ENCODE measurements around the gene JDP2.

The JDP2 gene

GRCh38 chr14:75434890-75435248 lies 7.0 kb downstream of the JDP2 start:
- no peak for TF ChIP-seq CTCF (conservative IDR thresholded peaks at IDR 0.05; ENCODE audit: low read depth, low read length)
- DNase-seq (ENCODE audit: low read depth), result no peak
- H3K4me3 ChIP-seq (ENCODE audit: low read length), result no peak overlapping the region

GRCh38 chr14:75435473-75435872 lies 7.7 kb downstream of the JDP2 start:
- no peak for DNase-seq (ENCODE audit: low read depth)
- no peak for TF ChIP-seq CTCF (conservative IDR thresholded peaks at IDR 0.05; ENCODE audit: low read depth, low read length)
- H3K4me3 ChIP-seq (ENCODE audit: low read length), result no peak overlapping the region

GRCh38 chr14:75437201-75438143 lies 9.7 kb downstream of the JDP2 start:
- no peak for TF ChIP-seq CTCF (conservative IDR thresholded peaks at IDR 0.05; ENCODE audit: low read depth, low read length)
- no peak for DNase-seq (ENCODE audit: low read depth)

GRCh38 chr14:75438486-75439080 lies 10.8 kb downstream of the JDP2 start:
- DNase-seq (ENCODE audit: low read depth), result no peak
- H3K4me3 ChIP-seq (ENCODE audit: low read length), result no peak overlapping the region
- TF ChIP-seq CTCF (conservative IDR thresholded peaks at IDR 0.05; ENCODE audit: low read depth, low read length), result no peak

More at GRCh38 chr14:75437201-75438143, 9.7 kb downstream of the JDP2 start:
- H3K4me3 ChIP-seq (ENCODE audit: low read length), result no peak overlapping the region

GRCh38 chr14:75439989-75440388 lies 12.2 kb downstream of the JDP2 start:
- TF ChIP-seq CTCF (conservative IDR thresholded peaks at IDR 0.05; ENCODE audit: low read depth, low read length), result no peak
- no peak overlapping the region for H3K4me3 ChIP-seq (ENCODE audit: low read length)
- DNase-seq (ENCODE audit: low read depth), result no peak

GRCh38 chr14:75440733-75441477 lies 13.1 kb downstream of the JDP2 start:
- H3K4me3 ChIP-seq (ENCODE audit: low read length), result no peak overlapping the region
- TF ChIP-seq CTCF (conservative IDR thresholded peaks at IDR 0.05; ENCODE audit: low read depth, low read length), result no peak
- no peak for DNase-seq (ENCODE audit: low read depth)

Measured in retinal pigment epithelial cell (primary cell).